Trophoblast cell (in vitro differentiated cells and primary cell): Measurements from ENCODE around the gene SMO.
A peak's percentile ranks its signal among the peaks of the same experiment; 100 is the strongest.

Experiments
- DNase-seq, 2 donors: peaks; one replicate each; pipeline ENCODE4 v3.0.0-alpha.2; 2016
- H2AFZ ChIP-seq: 2 replicates; pipeline ENCODE4 v1.6.1; 2013; ENCODE audit warnings: low read length, moderate library complexity, mild to moderate bottlenecking; ENCODE audit not compliant: insufficient read depth, poor library complexity
- H2AK5ac ChIP-seq: 2 replicates; pipeline ENCODE4 v1.6.1; 2013; ENCODE audit warnings: mild to moderate bottlenecking, low read length
- H2BK120ac ChIP-seq: 2 replicates; pipeline ENCODE4 v1.6.1; 2013; ENCODE audit warnings: low read length, mild to moderate bottlenecking, moderate library complexity; ENCODE audit not compliant: insufficient read depth, poor library complexity
- H2BK12ac ChIP-seq: 2 replicates; pipeline ENCODE4 v1.6.1; 2013; ENCODE audit warnings: mild to moderate bottlenecking, low read length, moderate library complexity
- H2BK5ac ChIP-seq: 2 replicates; pipeline ENCODE4 v1.6.1; 2013; ENCODE audit warnings: low read length, low read depth, moderate library complexity, mild to moderate bottlenecking; ENCODE audit not compliant: poor library complexity
- H3K14ac ChIP-seq: 2 replicates; pipeline ENCODE4 v1.6.1; 2013; ENCODE audit warnings: mild to moderate bottlenecking, low read length
- H3K18ac ChIP-seq: 2 replicates; pipeline ENCODE4 v1.6.1; 2013; ENCODE audit warnings: mild to moderate bottlenecking, low read length
- H3K23ac ChIP-seq: 2 replicates; pipeline ENCODE4 v1.6.1; 2013; ENCODE audit warnings: low read length
- H3K27ac ChIP-seq: 2 replicates; pipeline ENCODE4 v1.5.1; 2013; ENCODE audit warnings: low read depth, mild to moderate bottlenecking, inconsistent platforms, low read length, moderate library complexity
- H3K27me3 ChIP-seq: 2 replicates; pipeline ENCODE4 v1.6.1; 2013; ENCODE audit warnings: inconsistent platforms, mild to moderate bottlenecking, low read length, moderate library complexity; ENCODE audit not compliant: insufficient read depth
- H3K36me3 ChIP-seq, 2 experiments: 1 replicate in 1 of 2; 2 replicates in 1 of 2; pipeline ENCODE4 v1.6.1; 2013; ENCODE audit warnings: low read length in 2 of 2, mild to moderate bottlenecking in 2 of 2, moderate library complexity in 1 of 2; ENCODE audit not compliant: insufficient read depth in 2 of 2, control insufficient read depth in 1 of 2
- H3K4ac ChIP-seq: 2 replicates; pipeline ENCODE4 v1.6.1; 2013; ENCODE audit warnings: low read depth, mild to moderate bottlenecking, low read length, moderate library complexity
- H3K4me1 ChIP-seq, 2 experiments: 1 replicate in 1 of 2; 2 replicates in 1 of 2; pipeline ENCODE4 v1.6.1; 2013; ENCODE audit warnings: low read length in 2 of 2, mild to moderate bottlenecking in 2 of 2, moderate library complexity in 1 of 2; ENCODE audit not compliant: insufficient read depth in 2 of 2, control insufficient read depth in 1 of 2
- H3K4me2 ChIP-seq: 2 replicates; pipeline ENCODE4 v1.6.1; 2013; ENCODE audit warnings: inconsistent platforms, mild to moderate bottlenecking, low read length, moderate library complexity
- H3K4me3 ChIP-seq: 2 replicates; pipeline ENCODE4 v1.5.1; 2013; ENCODE audit warnings: mild to moderate bottlenecking, low read depth, low read length, inconsistent platforms
- H3K79me1 ChIP-seq: one replicate; pipeline ENCODE4 v1.6.1; 2013; ENCODE audit warnings: low read length
- H3K79me2 ChIP-seq: 2 replicates; pipeline ENCODE4 v1.6.1; 2013; ENCODE audit warnings: low read length, mild to moderate bottlenecking; ENCODE audit not compliant: control insufficient read depth, insufficient read depth, poor library complexity
- H3K9ac ChIP-seq: 2 replicates; pipeline ENCODE4 v1.6.1; 2013; ENCODE audit warnings: mild to moderate bottlenecking, low read length
- H3K9me3 ChIP-seq: 2 replicates; pipeline ENCODE4 v1.6.1; 2013; ENCODE audit warnings: low read depth, mild to moderate bottlenecking, control low read depth, inconsistent platforms, low read length; ENCODE audit not compliant: insufficient read depth
- H4K12ac ChIP-seq: 2 replicates; pipeline ENCODE4 v1.6.1; 2013; ENCODE audit warnings: low read depth, mild to moderate bottlenecking, low read length, moderate library complexity
- H4K8ac ChIP-seq: 2 replicates; pipeline ENCODE4 v1.6.1; 2013; ENCODE audit warnings: low read depth, mild to moderate bottlenecking, low read length, moderate library complexity
- H4K91ac ChIP-seq: one replicate; pipeline ENCODE4 v1.6.1; 2013; ENCODE audit warnings: low read depth, mild to moderate bottlenecking, low read length, moderate library complexity
- WGBS: extraction: QIAGEN DNeasy Blood & Tissue Kit; methylation state at CpG from one replicate; pipeline ENCODE4 v1.1.7; 2013; ENCODE audit warnings: missing lambda C conversion rate; ENCODE audit not compliant: insufficient read length, insufficient coverage; ENCODE audit errors: extremely low coverage; 5-methylcytosine and 5-hydroxymethylcytosine counted together

The SMO gene

GRCh38 chr7:129162732-129163131 is 25.7 kb upstream of the SMO start:
- H3K4me3 ChIP-seq: peak overlapping the region; percentile 58
- H2BK12ac ChIP-seq: no peak overlapping the region
- no peaks in the 10 kb centered on the region for H3K4me1 ChIP-seq
- H3K9ac ChIP-seq: peak overlapping the region; percentile 5
- H3K18ac ChIP-seq: no peak overlapping the region
- no peak for DNase-seq
- H3K14ac ChIP-seq: no peak overlapping the region
- no peaks in the 10 kb centered on the region for H3K36me3 ChIP-seq
- H3K79me2 ChIP-seq: no peaks in the 10 kb centered on the region
- WGBS: no CpG with 5 or more reads among the region's 5 CpGs
- H4K8ac ChIP-seq: no peak overlapping the region
- H2AK5ac ChIP-seq: no peak overlapping the region
- no peak overlapping the region for H4K91ac ChIP-seq
- H3K27me3 ChIP-seq: no peaks in the 10 kb centered on the region
- no peak overlapping the region for H2BK120ac ChIP-seq
- H3K23ac ChIP-seq: no peak overlapping the region
- no peak overlapping the region for H3K4me2 ChIP-seq
- H2AFZ ChIP-seq: no peak overlapping the region
- H3K4ac ChIP-seq: no peak overlapping the region
- H4K12ac ChIP-seq: no peak overlapping the region
- H3K9me3 ChIP-seq: peaks cover 6% of the 10 kb centered on the region
- no peaks in the 10 kb centered on the region for H3K79me1 ChIP-seq
- H2BK5ac ChIP-seq: no peak overlapping the region
- no peak overlapping the region for H3K27ac ChIP-seq

- WGBS: no CpG with 5 or more reads among the region's 11 CpGs
- no peak overlapping the region for H3K23ac ChIP-seq
Observed at GRCh38 chr7:129163875-129164544, 24.4 kb upstream of the SMO start.

GRCh38 chr7:129166745-129167144 is 21.7 kb upstream of the SMO start:
- no peak for DNase-seq
- H2BK5ac ChIP-seq: no peak overlapping the region
- no peaks in the 10 kb centered on the region for H3K27me3 ChIP-seq
- H3K79me1 ChIP-seq: peaks cover 3% of the 10 kb centered on the region
- H4K12ac ChIP-seq: no peak overlapping the region
- no peak overlapping the region for H4K8ac ChIP-seq
- H3K4me1 ChIP-seq: peaks cover 5 to 10% of the 10 kb centered on the region in 2 experiments
- H3K4me2 ChIP-seq: no peak overlapping the region
- H2AFZ ChIP-seq: no peak overlapping the region
- H4K91ac ChIP-seq: no peak overlapping the region
- no peak overlapping the region for H3K23ac ChIP-seq
- H3K27ac ChIP-seq: no peak overlapping the region
- H3K9ac ChIP-seq: no peak overlapping the region
- peaks cover 4% of the 10 kb centered on the region for H3K9me3 ChIP-seq
- H3K4me3 ChIP-seq: no peak overlapping the region
- H3K79me2 ChIP-seq: peaks cover 2% of the 10 kb centered on the region
- H2BK120ac ChIP-seq: no peak overlapping the region
- H3K18ac ChIP-seq: no peak overlapping the region
- no CpG with 5 or more reads among the region's 4 CpGs for WGBS
- H2AK5ac ChIP-seq: no peak overlapping the region
- no peak overlapping the region for H3K4ac ChIP-seq
- no peak overlapping the region for H2BK12ac ChIP-seq
- H3K14ac ChIP-seq: no peak overlapping the region
- no peaks in the 10 kb centered on the region for H3K36me3 ChIP-seq

More at GRCh38 chr7:129163875-129164544, 24.4 kb upstream of the SMO start:
- Histone ChIP-seq H3K4ac (no peak overlapping the region), H4K8ac (no peak overlapping the region), H3K36me3 (no peaks in the 10 kb centered on the region), H3K9me3 (peaks cover 6% of the 10 kb centered on the region), H3K9ac (no peak overlapping the region), H3K79me1 (no peaks in the 10 kb centered on the region), H3K4me1 (peaks cover 0 to 5% of the 10 kb centered on the region in 2 experiments), H3K27me3 (no peaks in the 10 kb centered on the region), H2BK120ac (no peak overlapping the region), H2BK5ac (no peak overlapping the region), H2BK12ac (no peak overlapping the region), H3K14ac (no peak overlapping the region), H3K4me3 (no peak overlapping the region), H4K91ac (no peak overlapping the region), H3K4me2 (no peak overlapping the region), H4K12ac (no peak overlapping the region), H2AFZ (no peak overlapping the region), H3K27ac (no peak overlapping the region), H2AK5ac (no peak overlapping the region), H3K79me2 (no peaks in the 10 kb centered on the region), H3K18ac (no peak overlapping the region)
- DNase-seq: peak in 1 of 2 donors; percentile 79

GRCh38 chr7:129167817-129168216 is 20.6 kb upstream of the SMO start:
- WGBS: no CpG with 5 or more reads among the region's 4 CpGs
- Histone ChIP-seq H3K27me3 (no peaks in the 10 kb centered on the region), H2BK12ac (no peak overlapping the region), H3K4me3 (no peak overlapping the region), H4K91ac (no peak overlapping the region), H3K4ac (no peak overlapping the region), H3K9ac (no peak overlapping the region), H4K8ac (no peak overlapping the region), H2BK5ac (no peak overlapping the region), H3K4me2 (no peak overlapping the region), H3K18ac (no peak overlapping the region), H4K12ac (no peak overlapping the region), H2AFZ (no peak overlapping the region), H3K14ac (no peak overlapping the region), H2AK5ac (no peak overlapping the region), H3K36me3 (no peaks in the 10 kb centered on the region), H3K23ac (no peak overlapping the region), H3K4me1 (peaks cover 5 to 10% of the 10 kb centered on the region in 2 experiments), H3K79me2 (peaks cover 2% of the 10 kb centered on the region), H3K9me3 (peaks cover 2% of the 10 kb centered on the region), H3K27ac (no peak overlapping the region), H2BK120ac (no peak overlapping the region), H3K79me1 (peaks cover 3% of the 10 kb centered on the region)
- DNase-seq: no peak
